Kidney (tissue), 14 donors: ENCODE results near the gene MACROD1. TPM values are rescaled to one million over a fixed set of nuclear protein-coding genes. Genes with fewer than 3 reads are reported as not detected.

Source experiments
- DNase-seq, 5 donors: peaks; one replicate each; pipeline ENCODE4 v3.0.0-alpha.2; 2013 to 2020
- FAIRE-seq: peaks from 2 replicates; lab custom pipeline; 2012; peaks lifted over from hg19 to GRCh38; lab: Jason Lieb, UNC
- H3K27ac ChIP-seq, 2 donors: one replicate each; pipeline ENCODE4 v1.7.0; 2013; ENCODE audit warnings: low read depth in 2 of 2, low read length in 2 of 2, inconsistent platforms in 1 of 2
- H3K27me3 ChIP-seq: one replicate; pipeline ENCODE4 v1.7.1; 2013; ENCODE audit warnings: low read length, inconsistent platforms; ENCODE audit not compliant: control insufficient read depth, insufficient read depth
- H3K36me3 ChIP-seq, 3 donors: one replicate each; pipeline versions ENCODE4 v1.7.0 to v1.7.1; 2013; ENCODE audit warnings: low read length in 3 of 3, control low read depth in 1 of 3, inconsistent platforms in 1 of 3; ENCODE audit not compliant: insufficient read depth in 3 of 3, control insufficient read depth in 2 of 3
- H3K4me1 ChIP-seq, 3 donors: one replicate each; pipeline versions ENCODE4 v1.7.0 to v1.7.1; 2013; ENCODE audit warnings: low read length in 3 of 3, inconsistent platforms in 1 of 3, low read depth in 1 of 3; ENCODE audit not compliant: control insufficient read depth in 2 of 3, insufficient read depth in 2 of 3
- H3K4me3 ChIP-seq, 3 donors: one replicate each; pipeline versions ENCODE4 v1.7.0 to v1.8.1; 2013; ENCODE audit warnings: low read length in 3 of 3, control low read depth in 1 of 3, inconsistent platforms in 1 of 3
- H3K9ac ChIP-seq, 3 donors: one replicate each; pipeline versions ENCODE4 v1.7.0 to v1.7.1; 2013; ENCODE audit warnings: low read length in 3 of 3, control low read depth in 1 of 3, inconsistent platforms in 1 of 3
- H3K9me3 ChIP-seq, 3 donors: one replicate each; pipeline versions ENCODE4 v1.7.0 to v1.7.1; 2013; ENCODE audit warnings: low read length in 3 of 3, control low read depth in 1 of 3, inconsistent platforms in 1 of 3; ENCODE audit not compliant: control insufficient read depth in 2 of 3, insufficient read depth in 1 of 3
- intact Hi-C: fragments of 100-400 bp; cut with DNase I; formaldehyde crosslinking; loops from one replicate; pipeline ENCODE4 v1.11.1; 2022
- polyA plus RNA-seq: library from polyadenylated mRNA; stranded (reverse); fragments of 350-450 nt; fragmentation: Illumina TruSeq; extraction: RNeasy Lipid Tissue Mini Kit (QIAGEN cat#74804); gene quantifications from one replicate; pipeline ENCODE4 v1.2.3, GENCODE V29; 2014; ENCODE audit warnings: low read depth, low replicate concordance; ENCODE audit not compliant: insufficient read depth
- total RNA-seq: library from RNA; stranded (reverse); fragmentation: NEBNext Ultra II Directional; extraction: Animal tissue kit (Norgen Biotek cat#: 25700); gene quantifications from one replicate; pipeline ENCODE4 v1.2.1, GENCODE V29; 2021
- TF ChIP-seq, protein P1 (sequence below): IDR thresholded peaks from 3 replicates; pipeline ENCODE4 v1.5.1; 2012; ENCODE audit warnings: mild to moderate bottlenecking, moderate library complexity, borderline replicate concordance; ENCODE audit not compliant: insufficient read depth; ENCODE audit errors: extremely low read depth
- donor health status: control.
- donor health status: control.
- donor health status: control.
- donor health status: control.
- donor health status: control.
- donor health status: DM: yes; HTN: yes; CAD: no.
- donor health status: Normal renal cell carcinoma (clear cell type).

MACROD1 gene
- total and polyA plus RNA-seq, 2 donors from 2014 or later = 27.8 to 176 TPM

DNA sequence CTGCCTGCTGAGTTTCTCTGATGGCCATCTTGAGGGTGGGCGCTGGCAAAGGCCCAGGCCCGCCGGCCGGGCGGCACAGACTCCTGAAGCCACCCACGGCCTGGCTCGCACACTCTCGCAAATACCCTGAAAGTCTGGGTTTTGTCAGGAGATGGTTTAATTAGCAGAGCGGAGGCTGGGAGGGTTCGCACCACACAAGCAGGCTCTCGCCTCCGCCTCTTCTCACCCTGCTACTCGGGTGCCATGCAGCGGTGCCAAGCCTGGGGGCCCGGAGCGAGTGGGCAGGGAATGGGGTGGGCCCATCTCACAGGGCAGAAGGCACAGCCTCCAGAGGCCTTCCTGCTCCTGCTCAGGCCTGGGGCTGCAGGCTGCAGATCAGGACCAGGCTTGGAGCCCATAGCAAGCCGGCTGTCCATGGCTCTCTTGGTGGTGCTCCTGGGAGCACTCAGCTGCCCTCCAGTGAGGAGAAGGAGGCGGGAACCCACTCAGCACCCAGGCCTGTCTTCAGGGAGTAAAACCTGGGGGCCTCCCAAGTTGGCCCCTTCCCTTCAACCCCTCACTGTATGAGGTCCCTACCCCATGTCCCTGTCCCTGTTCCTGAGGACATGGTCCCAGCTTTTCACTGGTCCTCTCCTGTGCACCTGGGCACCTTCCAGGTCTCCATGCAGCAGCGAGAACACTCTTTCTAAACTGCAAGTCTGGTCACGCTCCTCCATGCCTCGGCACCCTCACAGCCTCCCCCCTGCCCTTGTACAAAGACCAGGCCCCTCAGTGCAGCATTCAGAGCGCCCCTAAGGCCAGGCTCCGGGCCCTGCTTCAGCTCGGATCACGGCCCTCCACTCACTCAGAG lies 68.2 kb downstream of the MACROD1 start:
- Histone ChIP-seq H3K27me3 (no peaks in the 10 kb centered on the region), H3K9me3 (no peaks in the 10 kb centered on the region), H3K36me3 (no peaks in the 10 kb centered on the region), H3K4me3 (no peak overlapping the region), H3K4me1 (peaks cover 0 to 44% (median 37%) of the 10 kb centered on the region in 3 donors), H3K9ac (no peak overlapping the region), H3K27ac (no peak overlapping the region)
- DNase-seq = peak in 1 of 5 donors; percentile 14
- no peak for FAIRE-seq
- intact Hi-C loops = no loop called here
- TF ChIP-seq, protein P1, sequence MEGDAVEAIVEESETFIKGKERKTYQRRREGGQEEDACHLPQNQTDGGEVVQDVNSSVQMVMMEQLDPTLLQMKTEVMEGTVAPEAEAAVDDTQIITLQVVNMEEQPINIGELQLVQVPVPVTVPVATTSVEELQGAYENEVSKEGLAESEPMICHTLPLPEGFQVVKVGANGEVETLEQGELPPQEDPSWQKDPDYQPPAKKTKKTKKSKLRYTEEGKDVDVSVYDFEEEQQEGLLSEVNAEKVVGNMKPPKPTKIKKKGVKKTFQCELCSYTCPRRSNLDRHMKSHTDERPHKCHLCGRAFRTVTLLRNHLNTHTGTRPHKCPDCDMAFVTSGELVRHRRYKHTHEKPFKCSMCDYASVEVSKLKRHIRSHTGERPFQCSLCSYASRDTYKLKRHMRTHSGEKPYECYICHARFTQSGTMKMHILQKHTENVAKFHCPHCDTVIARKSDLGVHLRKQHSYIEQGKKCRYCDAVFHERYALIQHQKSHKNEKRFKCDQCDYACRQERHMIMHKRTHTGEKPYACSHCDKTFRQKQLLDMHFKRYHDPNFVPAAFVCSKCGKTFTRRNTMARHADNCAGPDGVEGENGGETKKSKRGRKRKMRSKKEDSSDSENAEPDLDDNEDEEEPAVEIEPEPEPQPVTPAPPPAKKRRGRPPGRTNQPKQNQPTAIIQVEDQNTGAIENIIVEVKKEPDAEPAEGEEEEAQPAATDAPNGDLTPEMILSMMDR = no peak

DNA sequence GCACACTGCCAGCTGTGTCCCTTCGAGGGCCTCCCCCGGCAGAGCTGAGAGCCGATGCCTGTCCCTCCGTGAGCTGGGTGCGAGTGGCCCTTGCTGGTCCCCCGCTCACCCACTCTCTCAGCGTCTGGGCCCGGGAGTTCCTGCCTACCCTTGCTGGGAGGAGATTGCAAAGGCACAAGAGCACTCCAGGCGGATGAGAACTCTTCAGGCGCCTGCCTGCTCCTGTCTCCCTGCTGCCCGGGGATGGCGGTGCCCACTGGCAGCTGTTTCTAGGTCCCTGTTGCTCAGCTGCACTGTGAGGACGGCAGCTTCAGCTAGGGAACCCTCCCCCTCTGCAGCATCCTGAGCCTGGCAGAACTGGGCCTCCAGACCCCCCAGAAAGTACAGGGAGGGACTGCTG lies 69.1 kb downstream of the MACROD1 start:
- intact Hi-C loops = no loop called here
- TF ChIP-seq, protein P1 = no peak
- Histone ChIP-seq H3K9me3 (no peaks in the 10 kb centered on the region), H3K4me1 (peaks cover 0 to 41% (median 36%) of the 10 kb centered on the region in 3 donors), H3K9ac (no peak overlapping the region), H3K27me3 (no peaks in the 10 kb centered on the region), H3K27ac (no peak overlapping the region), H3K4me3 (no peak overlapping the region), H3K36me3 (no peaks in the 10 kb centered on the region)
- DNase-seq = no peak
- FAIRE-seq = no peak

DNA sequence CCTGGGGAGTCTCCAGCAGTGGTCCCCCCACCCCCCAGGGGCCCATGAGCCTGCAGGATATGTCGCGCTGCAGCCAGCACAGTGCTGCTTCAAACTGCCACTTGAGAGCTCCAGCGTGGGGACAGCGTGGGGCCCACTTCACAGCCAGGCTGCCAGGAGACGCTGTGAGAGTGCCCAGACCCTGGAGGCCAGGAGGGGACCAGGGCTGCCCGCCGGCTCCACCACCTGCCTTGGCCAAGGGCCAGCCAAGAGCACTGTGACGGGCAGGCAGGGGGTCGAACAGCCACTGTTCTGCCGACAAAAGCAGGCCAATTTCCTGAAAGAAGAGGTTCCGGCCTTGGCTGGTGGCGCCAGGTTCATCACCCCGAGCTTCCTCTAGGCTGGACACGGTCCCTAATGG lies 70.0 kb downstream of the MACROD1 start:
- Histone ChIP-seq H3K27ac (peak overlapping the region; percentile 51), H3K9me3 (no peaks in the 10 kb centered on the region), H3K36me3 (no peaks in the 10 kb centered on the region)

More for the DNA sequence above, 70.0 kb downstream of the MACROD1 start:
- TF ChIP-seq, protein P1 = no peak
- no peak overlapping the region for H3K4me3 ChIP-seq
- peaks cover 0 to 35% (median 29%) of the 10 kb centered on the region in 3 donors for H3K4me1 ChIP-seq
- H3K9ac ChIP-seq = peak overlapping the region in 1 of 3 donors; percentile 34
- intact Hi-C loops = no loop called here
- no peaks in the 10 kb centered on the region for H3K27me3 ChIP-seq
- FAIRE-seq (no peak), DNase-seq (no peak)
